Natural killer cell treated with Interleukin-12 subunit alpha and Interleukin-12 subunit beta and Interleukin-15 and Interleukin-18, amount 100 ng/mL, for 72 hours (primary cell): Measurements from ENCODE around the gene KLLN. TPM values are rescaled to one million over a fixed set of nuclear protein-coding genes. Genes with fewer than 3 reads are reported as not detected.
"Not testable (repeated sequence)": the region's sequence is repeated elsewhere in the genome, so short reads cannot be mapped to it uniquely, and the experiment has no call there.

Experiments
- ATAC-seq, 2 donors: fragments of 150-1000 bp; cut with Tn5 transposase in 1 of 2; sonication (Bioruptor Pico), chemical (Tn5 transposase) in 1 of 2; 2 replicates each; pipeline ENCODE4 v1.10.0; 2021
- DNase-seq: peaks from one replicate; pipeline ENCODE4 v3.0.0; 2022; ENCODE audit warnings: low spot score
- H3K27ac Mint-ChIP-seq, 2 donors: 1 replicate in 1 of 2; 2 replicates in 1 of 2; pipeline ENCODE4 v1.8.0; 2022; ENCODE audit warnings: mixed read lengths in 2 of 2, mild to moderate bottlenecking in 1 of 2, moderate library complexity in 1 of 2
- H3K27me3 Mint-ChIP-seq, 2 donors: 1 replicate in 1 of 2; 2 replicates in 1 of 2; pipeline ENCODE4 v1.8.0; 2022; ENCODE audit warnings: mixed read lengths in 2 of 2
- H3K36me3 Mint-ChIP-seq: one replicate; pipeline ENCODE4 v1.8.0; 2022; ENCODE audit warnings: mixed read lengths
- H3K4me1 Mint-ChIP-seq, 2 donors: 1 replicate in 1 of 2; 2 replicates in 1 of 2; pipeline ENCODE4 v1.8.0; 2022; ENCODE audit warnings: low read depth in 2 of 2, mixed read lengths in 2 of 2, mild to moderate bottlenecking in 1 of 2
- H3K4me3 Mint-ChIP-seq: one replicate; pipeline ENCODE4 v1.8.0; 2022; ENCODE audit warnings: mixed read lengths
- H3K9me3 Mint-ChIP-seq: 2 replicates; pipeline ENCODE4 v1.8.0; 2022; ENCODE audit warnings: mixed read lengths
- total RNA-seq, 2 donors: library from RNA; stranded (reverse); gene quantifications; one replicate each; pipeline ENCODE4 v1.2.3, GENCODE V29; 2022

Gene KLLN
- under 1 TPM; 0.17 to 0.52 TPM for total RNA-seq

GRCh38 chr10:87863053-87863943 is at the start of gene KLLN, which contains the start of gene PTEN:
Gene KLLN (minus strand): TSS chr10:87863533. CDS start chr10:87862487, 1,046 bp downstream.
Gene PTEN (plus strand): TSS chr10:87863625. CDS start chr10:87864470, 845 bp downstream.
- peak; percentile 75 to 79 for ATAC-seq
- Mint-ChIP-seq H3K9me3 (no peaks in the 10 kb centered on the region), H3K4me1 (peaks cover 45 to 57% of the 10 kb centered on the region in 2 donors)

GRCh38 chr10:87903396-87903795 is 40.1 kb upstream of the KLLN start:
- not testable (repeated sequence) for ATAC-seq, DNase-seq, H3K4me3 Mint-ChIP-seq, H3K27me3 Mint-ChIP-seq, H3K27ac Mint-ChIP-seq, H3K9me3 Mint-ChIP-seq
- Mint-ChIP-seq H3K36me3 (peaks cover 40% of the 10 kb centered on the region), H3K4me1 (peaks cover 48 to 70% of the 10 kb centered on the region in 2 donors)

More at GRCh38 chr10:87863053-87863943, at the start of gene KLLN, which contains the start of gene PTEN:
- Mint-ChIP-seq H3K36me3 (peaks cover 11% of the 10 kb centered on the region), H3K27me3 (no peaks in the 10 kb centered on the region), H3K4me3 (peak within 1 kb of the TSS; percentile 99), H3K27ac (peak within 1 kb of the TSS; percentile 93 to 95)
- DNase-seq = peak; percentile 88

- H3K27ac Mint-ChIP-seq, H3K4me3 Mint-ChIP-seq, H3K27me3 Mint-ChIP-seq, H3K9me3 Mint-ChIP-seq, DNase-seq, ATAC-seq: not testable (repeated sequence)
- Mint-ChIP-seq H3K4me1 (peaks cover 42 to 50% of the 10 kb centered on the region in 2 donors), H3K36me3 (peaks cover 33% of the 10 kb centered on the region)
Measured at GRCh38 chr10:87897957-87898356, 34.6 kb upstream of the KLLN start.

GRCh38 chr10:87896216-87896615 is 32.9 kb upstream of the KLLN start:
- H3K4me3 Mint-ChIP-seq = no peak overlapping the region
- H3K27ac Mint-ChIP-seq = no peak overlapping the region
- H3K4me1 Mint-ChIP-seq = peaks cover 31 to 43% of the 10 kb centered on the region in 2 donors
- DNase-seq (no peak), ATAC-seq (no peak)
- H3K9me3 Mint-ChIP-seq = peaks cover 4% of the 10 kb centered on the region
- H3K27me3 Mint-ChIP-seq = no peaks in the 10 kb centered on the region
- H3K36me3 Mint-ChIP-seq = peaks cover 21% of the 10 kb centered on the region

- H3K27ac Mint-ChIP-seq = no peak overlapping the region
- peaks cover 24 to 35% of the 10 kb centered on the region in 2 donors for H3K4me1 Mint-ChIP-seq
- peaks cover 4% of the 10 kb centered on the region for H3K9me3 Mint-ChIP-seq
- ATAC-seq (no peak), DNase-seq (no peak)
- peaks cover 15% of the 10 kb centered on the region for H3K36me3 Mint-ChIP-seq
- no peak overlapping the region for H3K4me3 Mint-ChIP-seq
- H3K27me3 Mint-ChIP-seq = no peaks in the 10 kb centered on the region
Measured at GRCh38 chr10:87895430-87895829, 32.1 kb upstream of the KLLN start.

- Mint-ChIP-seq H3K4me3 (no peak overlapping the region), H3K4me1 (peaks cover 16 to 18% of the 10 kb centered on the region in 2 donors)
Measured at GRCh38 chr10:87887548-87888289, 24.4 kb upstream of the KLLN start.

GRCh38 chr10:87887146-87887545 is 23.8 kb upstream of the KLLN start:
- H3K4me1 Mint-ChIP-seq = peaks cover 15 to 16% of the 10 kb centered on the region in 2 donors
- H3K27me3 Mint-ChIP-seq = no peaks in the 10 kb centered on the region
- no peak overlapping the region for H3K4me3 Mint-ChIP-seq
- H3K9me3 Mint-ChIP-seq = peaks cover 6% of the 10 kb centered on the region
- ATAC-seq (no peak), DNase-seq (no peak)
- H3K27ac Mint-ChIP-seq = no peak overlapping the region
- H3K36me3 Mint-ChIP-seq = peaks cover 16% of the 10 kb centered on the region

More at GRCh38 chr10:87887548-87888289, 24.4 kb upstream of the KLLN start:
- no peak overlapping the region for H3K27ac Mint-ChIP-seq
- no peak for DNase-seq
- peaks cover 16% of the 10 kb centered on the region for H3K36me3 Mint-ChIP-seq
- no peaks in the 10 kb centered on the region for H3K27me3 Mint-ChIP-seq
- peaks cover 6% of the 10 kb centered on the region for H3K9me3 Mint-ChIP-seq
- ATAC-seq = no peak

GRCh38 chr10:87886635-87887034 is 23.3 kb upstream of the KLLN start:
- H3K27me3 Mint-ChIP-seq = no peaks in the 10 kb centered on the region
- no peak for ATAC-seq
- peaks cover 19 to 20% of the 10 kb centered on the region in 2 donors for H3K4me1 Mint-ChIP-seq
- H3K36me3 Mint-ChIP-seq = peaks cover 19% of the 10 kb centered on the region
- H3K4me3 Mint-ChIP-seq = no peak overlapping the region
- no peak overlapping the region for H3K27ac Mint-ChIP-seq
- no peak for DNase-seq
- H3K9me3 Mint-ChIP-seq = peaks cover 6% of the 10 kb centered on the region

- DNase-seq (no peak), ATAC-seq (no peak)
- Mint-ChIP-seq H3K36me3 (peaks cover 27% of the 10 kb centered on the region), H3K27ac (no peak overlapping the region), H3K4me1 (peaks cover 24 to 37% of the 10 kb centered on the region in 2 donors), H3K27me3 (no peaks in the 10 kb centered on the region), H3K9me3 (peaks cover 6% of the 10 kb centered on the region), H3K4me3 (no peak overlapping the region)
Measured at GRCh38 chr10:87882555-87883294, 19.4 kb upstream of the KLLN start.

GRCh38 chr10:87881373-87882059 is 18.2 kb upstream of the KLLN start:
- not testable (repeated sequence) for H3K27ac Mint-ChIP-seq, H3K4me3 Mint-ChIP-seq, H3K9me3 Mint-ChIP-seq, DNase-seq, ATAC-seq, H3K27me3 Mint-ChIP-seq
- Mint-ChIP-seq H3K36me3 (peaks cover 18% of the 10 kb centered on the region), H3K4me1 (peaks cover 18 to 30% of the 10 kb centered on the region in 2 donors)

GRCh38 chr10:87880336-87880735 is 17.0 kb upstream of the KLLN start:
- no peak overlapping the region for H3K27ac Mint-ChIP-seq
- no peak for ATAC-seq
- no peak overlapping the region for H3K4me3 Mint-ChIP-seq
- H3K9me3 Mint-ChIP-seq = no peaks in the 10 kb centered on the region
- H3K4me1 Mint-ChIP-seq = peaks cover 14 to 30% of the 10 kb centered on the region in 2 donors
- H3K27me3 Mint-ChIP-seq = no peaks in the 10 kb centered on the region
- DNase-seq = no peak
- peaks cover 11% of the 10 kb centered on the region for H3K36me3 Mint-ChIP-seq

- peak overlapping the region; percentile 4 for H3K4me3 Mint-ChIP-seq
- DNase-seq = no peak
- H3K27me3 Mint-ChIP-seq = no peaks in the 10 kb centered on the region
- peaks cover 11% of the 10 kb centered on the region for H3K36me3 Mint-ChIP-seq
- no peaks in the 10 kb centered on the region for H3K9me3 Mint-ChIP-seq
- peaks cover 14 to 31% of the 10 kb centered on the region in 2 donors for H3K4me1 Mint-ChIP-seq
- no peak overlapping the region for H3K27ac Mint-ChIP-seq
- ATAC-seq = no peak
Measured at GRCh38 chr10:87878664-87879459, 15.5 kb upstream of the KLLN start.
